ENCODE results near the gene MTMR11. TPM values are rescaled to one million over a fixed set of nuclear protein-coding genes. Genes with fewer than 3 reads are reported as not detected.
A peak's percentile ranks its signal among the peaks of the same experiment; 100 is the strongest.

MTMR11 gene
- total and polyA plus RNA-seq, 2 of the 13 experiments (the other 11 are each of a cell fraction or from before 2014, with no cell fraction given) = 0.49 to 2.8 TPM

DNA sequence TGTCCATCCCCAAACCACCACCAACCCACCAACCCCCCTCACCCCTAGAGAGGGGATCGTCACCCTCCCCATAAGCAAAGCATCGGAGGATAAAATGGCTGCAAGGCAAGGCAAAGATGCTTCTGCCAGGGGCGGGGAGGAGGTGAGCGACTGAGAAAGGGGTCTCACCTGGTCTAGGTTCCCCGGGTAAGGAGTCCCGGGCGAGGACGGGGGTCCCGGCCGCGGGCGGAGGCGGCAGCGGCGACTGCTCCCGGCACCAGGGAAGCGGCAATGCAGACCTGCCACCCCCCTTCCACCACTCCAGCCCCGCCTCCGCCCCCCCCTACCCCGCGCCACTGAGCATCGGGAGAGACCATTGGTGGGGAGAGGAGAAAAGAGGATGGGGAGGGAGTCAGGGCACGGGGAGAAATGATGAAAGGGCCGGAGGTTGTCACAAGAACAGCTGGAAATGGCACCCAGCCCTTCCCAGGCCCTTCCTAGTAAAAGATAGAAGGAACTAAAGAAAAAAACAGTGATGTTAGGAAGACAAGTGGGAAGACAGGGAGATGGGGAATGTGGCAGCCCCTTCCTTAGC, 19.0 kb downstream of the MTMR11 start, which contains the start of gene SV2A (continued):
- TF ChIP-seq ZNF646 (CRISPR knock-in tag; IDR thresholded peaks at IDR 0.05) (no peak), ZZZ3 (CRISPR knock-in tag; IDR thresholded peaks at IDR 0.05; ENCODE audit: borderline replicate concordance) (no peak), EHMT2 (IDR thresholded peaks at IDR 0.05; ENCODE audit: borderline replicate concordance, low read depth, low read length) (no peak), ZNF777 (CRISPR knock-in tag; IDR thresholded peaks at IDR 0.05) (no peak), POGZ (CRISPR knock-in tag; IDR thresholded peaks at IDR 0.05) (no peak), PCBP1 (IDR thresholded peaks at IDR 0.05; ENCODE audit: borderline replicate concordance, low read depth, low read length) (no peak), FOXA3 (CRISPR knock-in tag; IDR thresholded peaks at IDR 0.05) (no peak), RORA (CRISPR knock-in tag; IDR thresholded peaks at IDR 0.05) (no peak), ARNT2 (CRISPR knock-in tag; IDR thresholded peaks at IDR 0.05; ENCODE audit: low read depth) (no peak), NFE2L2 (IDR thresholded peaks at IDR 0.05; ENCODE audit: low read length) (no peak), TP53 (CRISPR knock-in tag; conservative IDR thresholded peaks at IDR 0.05) (no peak), ZNF713 (CRISPR knock-in tag; IDR thresholded peaks at IDR 0.05) (no peak), PATZ1 (CRISPR knock-in tag; IDR thresholded peaks at IDR 0.05) (peak; percentile 22; the same call in 1 of the 2 replicates), ZNF431 (CRISPR knock-in tag; IDR thresholded peaks at IDR 0.05; ENCODE audit: borderline replicate concordance, low read depth) (no peak)
- TF ChIP-seq, protein P1, sequence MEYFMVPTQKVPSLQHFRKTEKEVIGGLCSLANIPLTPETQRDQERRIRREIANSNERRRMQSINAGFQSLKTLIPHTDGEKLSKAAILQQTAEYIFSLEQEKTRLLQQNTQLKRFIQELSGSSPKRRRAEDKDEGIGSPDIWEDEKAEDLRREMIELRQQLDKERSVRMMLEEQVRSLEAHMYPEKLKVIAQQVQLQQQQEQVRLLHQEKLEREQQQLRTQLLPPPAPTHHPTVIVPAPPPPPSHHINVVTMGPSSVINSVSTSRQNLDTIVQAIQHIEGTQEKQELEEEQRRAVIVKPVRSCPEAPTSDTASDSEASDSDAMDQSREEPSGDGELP (IDR thresholded peaks at IDR 0.05; ENCODE audit: borderline replicate concordance, low read depth) = peak; percentile 49; the same call in 1 of the 2 replicates
- TF ChIP-seq, protein P2, sequence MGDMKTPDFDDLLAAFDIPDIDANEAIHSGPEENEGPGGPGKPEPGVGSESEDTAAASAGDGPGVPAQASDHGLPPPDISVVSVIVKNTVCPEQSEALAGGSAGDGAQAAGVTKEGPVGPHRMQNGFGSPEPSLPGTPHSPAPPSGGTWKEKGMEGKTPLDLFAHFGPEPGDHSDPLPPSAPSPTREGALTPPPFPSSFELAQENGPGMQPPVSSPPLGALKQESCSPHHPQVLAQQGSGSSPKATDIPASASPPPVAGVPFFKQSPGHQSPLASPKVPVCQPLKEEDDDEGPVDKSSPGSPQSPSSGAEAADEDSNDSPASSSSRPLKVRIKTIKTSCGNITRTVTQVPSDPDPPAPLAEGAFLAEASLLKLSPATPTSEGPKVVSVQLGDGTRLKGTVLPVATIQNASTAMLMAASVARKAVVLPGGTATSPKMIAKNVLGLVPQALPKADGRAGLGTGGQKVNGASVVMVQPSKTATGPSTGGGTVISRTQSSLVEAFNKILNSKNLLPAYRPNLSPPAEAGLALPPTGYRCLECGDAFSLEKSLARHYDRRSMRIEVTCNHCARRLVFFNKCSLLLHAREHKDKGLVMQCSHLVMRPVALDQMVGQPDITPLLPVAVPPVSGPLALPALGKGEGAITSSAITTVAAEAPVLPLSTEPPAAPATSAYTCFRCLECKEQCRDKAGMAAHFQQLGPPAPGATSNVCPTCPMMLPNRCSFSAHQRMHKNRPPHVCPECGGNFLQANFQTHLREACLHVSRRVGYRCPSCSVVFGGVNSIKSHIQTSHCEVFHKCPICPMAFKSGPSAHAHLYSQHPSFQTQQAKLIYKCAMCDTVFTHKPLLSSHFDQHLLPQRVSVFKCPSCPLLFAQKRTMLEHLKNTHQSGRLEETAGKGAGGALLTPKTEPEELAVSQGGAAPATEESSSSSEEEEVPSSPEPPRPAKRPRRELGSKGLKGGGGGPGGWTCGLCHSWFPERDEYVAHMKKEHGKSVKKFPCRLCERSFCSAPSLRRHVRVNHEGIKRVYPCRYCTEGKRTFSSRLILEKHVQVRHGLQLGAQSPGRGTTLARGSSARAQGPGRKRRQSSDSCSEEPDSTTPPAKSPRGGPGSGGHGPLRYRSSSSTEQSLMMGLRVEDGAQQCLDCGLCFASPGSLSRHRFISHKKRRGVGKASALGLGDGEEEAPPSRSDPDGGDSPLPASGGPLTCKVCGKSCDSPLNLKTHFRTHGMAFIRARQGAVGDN (CRISPR knock-in tag; IDR thresholded peaks at IDR 0.05) = peak; percentile 39
